K562 treated with DMSO at 1 percent for 48 hours (cell line): Measurements from ENCODE around the gene DNASE2B. TPM values are rescaled to one million over a fixed set of nuclear protein-coding genes. Genes with fewer than 3 reads are reported as not detected.

Source experiments
- total RNA-seq: library from RNA; unstranded; fragments of 300-600 nt; gene quantifications from 2 replicates; pipeline ENCODE4 v1.2.3, GENCODE V29; 2022; ENCODE audit warnings: low replicate concordance; ENCODE audit errors: extremely low read depth

The DNASE2B gene
- not detected in 2 replicates for total RNA-seq

GRCh38 chr1:84398175-84399155, at the start of gene DNASE2B:
Gene DNASE2B, plus strand, starts transcription at chr1:84398484. Its CDS starts 81 bp downstream, at chr1:84398565.

Other genes with a start within 250 kb of the DNASE2B start
- not detected in 2 replicates for gene SAMD13, start 96.8 kb upstream of the DNASE2B start, total RNA-seq
- gene RPF1, start 80.8 kb downstream of the DNASE2B start, total RNA-seq, result not detected in 2 replicates
- not detected in 2 replicates for gene SPATA1, start 107.9 kb downstream of the DNASE2B start, total RNA-seq
- gene GNG5, start 108.1 kb downstream of the DNASE2B start, total RNA-seq, result not detected in 2 replicates
- not detected in 2 replicates for gene CTBS, start 176.0 kb downstream of the DNASE2B start, total RNA-seq